Ectodermal cell (in vitro differentiated cells): ENCODE results near the gene FRAS1.

Experiments
- H3K27ac ChIP-seq: 2 replicates; pipeline ENCODE4 v1.7.0; 2013; ENCODE audit warnings: mild to moderate bottlenecking, low read depth, low read length; ENCODE audit not compliant: insufficient read depth, poor library complexity, severe bottlenecking
- H3K27me3 ChIP-seq: 2 replicates; pipeline ENCODE4 v1.7.0; 2013; ENCODE audit warnings: mild to moderate bottlenecking, low read length; ENCODE audit not compliant: insufficient read depth, control insufficient read depth, poor library complexity, severe bottlenecking
- H3K36me3 ChIP-seq: one replicate; pipeline ENCODE4 v1.7.0; 2013; ENCODE audit warnings: low read length; ENCODE audit not compliant: control insufficient read depth, insufficient read depth
- H3K4me1 ChIP-seq: one replicate; pipeline ENCODE4 v1.7.0; 2013; ENCODE audit warnings: low read length; ENCODE audit not compliant: control insufficient read depth, insufficient read depth
- H3K4me3 ChIP-seq: 2 replicates; pipeline ENCODE4 v1.7.0; 2013; ENCODE audit warnings: low read depth, low read length, control low read depth; ENCODE audit not compliant: insufficient read depth
- H3K9me3 ChIP-seq: 2 replicates; pipeline ENCODE4 v1.7.0; 2013; ENCODE audit warnings: mild to moderate bottlenecking, low read length, moderate library complexity; ENCODE audit not compliant: control insufficient read depth
- WGBS, 2 experiments: methylation state at CpG; one replicate each; pipeline ENCODE4 v1.1.7; 2013; ENCODE audit warnings: missing lambda C conversion rate in 2 of 2; 5-methylcytosine and 5-hydroxymethylcytosine counted together

The FRAS1 gene

GRCh38 chr4:78410225-78410624, 353.1 kb downstream of the FRAS1 start:
- Histone ChIP-seq H3K36me3 (no peaks in the 10 kb centered on the region), H3K9me3 (no peaks in the 10 kb centered on the region), H3K4me3 (no peak overlapping the region), H3K4me1 (no peaks in the 10 kb centered on the region), H3K27ac (no peak overlapping the region), H3K27me3 (no peaks in the 10 kb centered on the region)

GRCh38 chr4:78410676-78411075, 353.6 kb downstream of the FRAS1 start:
- H3K4me1 ChIP-seq: no peaks in the 10 kb centered on the region
- H3K27me3 ChIP-seq: no peaks in the 10 kb centered on the region
- no peak overlapping the region for H3K27ac ChIP-seq
- 100% methylated on average over 1 of the region's 1 CpG; no CpG with 5 or more reads in 1 of the 2 experiments for WGBS, 2 experiments
- H3K4me3 ChIP-seq: no peak overlapping the region
- H3K9me3 ChIP-seq: no peaks in the 10 kb centered on the region
- no peaks in the 10 kb centered on the region for H3K36me3 ChIP-seq

- no peak overlapping the region for H3K27ac ChIP-seq
- H3K4me3 ChIP-seq: no peak overlapping the region
- no peaks in the 10 kb centered on the region for H3K9me3 ChIP-seq
- H3K36me3 ChIP-seq: no peaks in the 10 kb centered on the region
- H3K27me3 ChIP-seq: no peaks in the 10 kb centered on the region
- peaks cover 23% of the 10 kb centered on the region for H3K4me1 ChIP-seq
- WGBS, 2 experiments: 95 to 100% methylated on average over 3 to 4 of the region's 6 CpGs
Observed at GRCh38 chr4:78414116-78414515, 357.0 kb downstream of the FRAS1 start.

- peak overlapping the region; percentile 41 for H3K27ac ChIP-seq
Observed at GRCh38 chr4:78417603-78418002, 360.5 kb downstream of the FRAS1 start.

GRCh38 chr4:78418406-78418805, 361.3 kb downstream of the FRAS1 start:
- Histone ChIP-seq H3K9me3 (no peaks in the 10 kb centered on the region), H3K4me3 (no peak overlapping the region), H3K36me3 (no peaks in the 10 kb centered on the region), H3K27me3 (no peaks in the 10 kb centered on the region), H3K4me1 (peaks cover 23% of the 10 kb centered on the region), H3K27ac (peak overlapping the region; percentile 41)
- 40 to 53% methylated on average over 6 of the region's 6 CpGs for WGBS, 2 experiments

More at GRCh38 chr4:78417603-78418002, 360.5 kb downstream of the FRAS1 start:
- H3K4me1 ChIP-seq: peaks cover 23% of the 10 kb centered on the region
- 28 to 66% methylated on average over 2 of the region's 2 CpGs for WGBS, 2 experiments
- H3K9me3 ChIP-seq: no peaks in the 10 kb centered on the region
- no peaks in the 10 kb centered on the region for H3K27me3 ChIP-seq
- H3K4me3 ChIP-seq: no peak overlapping the region
- H3K36me3 ChIP-seq: no peaks in the 10 kb centered on the region

GRCh38 chr4:78423790-78424189, 366.7 kb downstream of the FRAS1 start:
- no peaks in the 10 kb centered on the region for H3K9me3 ChIP-seq
- WGBS, 2 experiments: 96 to 98% methylated on average over 7 to 9 of the region's 9 CpGs
- no peaks in the 10 kb centered on the region for H3K36me3 ChIP-seq
- no peak overlapping the region for H3K27ac ChIP-seq
- no peak overlapping the region for H3K4me3 ChIP-seq
- H3K4me1 ChIP-seq: no peaks in the 10 kb centered on the region
- H3K27me3 ChIP-seq: no peaks in the 10 kb centered on the region

GRCh38 chr4:78424461-78424860, 367.3 kb downstream of the FRAS1 start:
- Histone ChIP-seq H3K4me3 (no peak overlapping the region), H3K27me3 (no peaks in the 10 kb centered on the region), H3K4me1 (no peaks in the 10 kb centered on the region)

GRCh38 chr4:78426972-78427371, 369.8 kb downstream of the FRAS1 start:
- no peaks in the 10 kb centered on the region for H3K36me3 ChIP-seq
- 71 to 87% methylated on average over 2 of the region's 2 CpGs for WGBS, 2 experiments
- H3K27me3 ChIP-seq: no peaks in the 10 kb centered on the region
- no peaks in the 10 kb centered on the region for H3K4me1 ChIP-seq
- no peaks in the 10 kb centered on the region for H3K9me3 ChIP-seq
- H3K27ac ChIP-seq: no peak overlapping the region
- no peak overlapping the region for H3K4me3 ChIP-seq

More at GRCh38 chr4:78424461-78424860, 367.3 kb downstream of the FRAS1 start:
- H3K27ac ChIP-seq: no peak overlapping the region
- no peaks in the 10 kb centered on the region for H3K36me3 ChIP-seq
- no peaks in the 10 kb centered on the region for H3K9me3 ChIP-seq

- Histone ChIP-seq H3K4me1 (peaks cover 3% of the 10 kb centered on the region), H3K27me3 (no peaks in the 10 kb centered on the region), H3K4me3 (no peak overlapping the region), H3K36me3 (no peaks in the 10 kb centered on the region), H3K9me3 (no peaks in the 10 kb centered on the region), H3K27ac (no peak overlapping the region)
- 93 to 94% methylated on average over 6 of the region's 6 CpGs for WGBS, 2 experiments
Observed at GRCh38 chr4:78428996-78429395, 371.9 kb downstream of the FRAS1 start.

GRCh38 chr4:78432896-78433295, 375.8 kb downstream of the FRAS1 start:
- Histone ChIP-seq H3K27ac (no peak overlapping the region), H3K36me3 (no peaks in the 10 kb centered on the region), H3K9me3 (no peaks in the 10 kb centered on the region), H3K4me1 (peaks cover 3% of the 10 kb centered on the region), H3K4me3 (no peak overlapping the region), H3K27me3 (no peaks in the 10 kb centered on the region)

- Histone ChIP-seq H3K4me3 (no peak overlapping the region), H3K36me3 (no peaks in the 10 kb centered on the region), H3K27ac (no peak overlapping the region), H3K4me1 (peaks cover 1% of the 10 kb centered on the region), H3K27me3 (no peaks in the 10 kb centered on the region), H3K9me3 (no peaks in the 10 kb centered on the region)
- 86 to 100% methylated on average over 1 of the region's 2 CpGs for WGBS, 2 experiments
Observed at GRCh38 chr4:78437608-78438088, 380.5 kb downstream of the FRAS1 start.
